Activated B cell treated with CpG ODN at 0.5 μM for 24 hours (primary cell): ENCODE measurements around the gene TMEM80. TPM values are rescaled to one million over a fixed set of nuclear protein-coding genes. Genes with fewer than 3 reads are reported as not detected.

Experiments used
- ATAC-seq: fragments of 200-7000 bp; cut with Tn5 transposase; one replicate; pipeline ENCODE4 v1.10.0; 2021; ENCODE audit warnings: low read depth, mild to moderate bottlenecking, moderate library complexity
- CTCF ChIA-PET: fragments of 350-600 bp; sonication (Branson Sonifier 250); formaldehyde crosslinking; loops from one replicate; lab custom pipeline; 2021; ENCODE audit warnings: antibody characterized with exemption; lab: Charles Lee
- POLR2A ChIA-PET: fragments of 350-600 bp; sonication (Branson Sonifier 250); formaldehyde crosslinking; loops from one replicate; lab custom pipeline; 2021; ENCODE audit warnings: antibody characterized with exemption; lab: Charles Lee
- DNase-seq: peaks from one replicate; pipeline ENCODE4 v3.0.0; 2022
- H3K27ac Mint-ChIP-seq: one replicate; pipeline ENCODE4 v1.8.0; 2020; ENCODE audit warnings: mixed read lengths
- H3K27me3 Mint-ChIP-seq: one replicate; pipeline ENCODE4 v1.8.0; 2021; ENCODE audit warnings: mixed read lengths
- H3K36me3 Mint-ChIP-seq: one replicate; pipeline ENCODE4 v1.8.0; 2021; ENCODE audit warnings: low read depth, mixed read lengths
- H3K4me1 Mint-ChIP-seq: one replicate; pipeline ENCODE4 v1.8.0; 2021; ENCODE audit warnings: mixed read lengths
- H3K4me3 Mint-ChIP-seq: one replicate; pipeline ENCODE4 v1.8.0; 2020; ENCODE audit warnings: mild to moderate bottlenecking, mixed read lengths
- H3K9me3 Mint-ChIP-seq: one replicate; pipeline ENCODE4 v1.8.0; 2020; ENCODE audit warnings: mixed read lengths
- intact Hi-C: fragments of 100-400 bp; cut with micrococcal nuclease; formaldehyde crosslinking; loops from one replicate; pipeline ENCODE4 v1.15.1; 2024
- total RNA-seq: library from RNA; stranded (reverse); gene quantifications from 2 replicates; pipeline ENCODE4 v1.2.3, GENCODE V29; 2022
- TF ChIP-seq, protein P1 (sequence below): fragments of 200-600 bp; IDR thresholded peaks from one replicate; pipeline ENCODE4 v1.8.0; 2022; ENCODE audit warnings: antibody characterized with exemption, mild to moderate bottlenecking

TMEM80 gene
- total RNA-seq, 1 donor from 2014 or later, result 44.4 TPM

DNA sequence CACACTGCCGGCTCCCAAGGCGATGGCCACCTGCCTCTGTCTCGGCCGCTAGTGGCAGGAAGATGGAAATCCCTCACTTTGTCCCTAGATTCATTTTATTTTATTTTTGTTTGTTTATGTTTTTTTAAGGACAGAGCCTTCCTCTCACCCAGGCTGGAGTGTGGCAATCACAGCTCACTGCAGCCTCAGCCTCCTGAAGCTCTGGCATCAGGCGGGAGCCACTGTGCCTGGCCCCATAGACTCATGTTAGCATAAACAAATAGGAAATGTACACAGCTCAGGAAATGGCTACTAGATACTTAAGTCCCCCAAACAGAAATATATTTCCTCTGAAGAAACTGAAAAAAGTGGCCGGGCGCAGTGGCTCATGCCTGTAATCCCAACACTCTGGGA, 3.5 kb downstream of the TMEM80 start:
- no peak for DNase-seq
- H3K27me3 Mint-ChIP-seq, result no peaks in the 10 kb centered on the region
- peak overlapping the region; percentile 18 for H3K27ac Mint-ChIP-seq
- intact Hi-C loops, result loop anchor here (10.0 kb wide), 1 partner anchor 686 kb away; the partner anchor contains the start of gene BRSK2
- TF ChIP-seq, protein P1, sequence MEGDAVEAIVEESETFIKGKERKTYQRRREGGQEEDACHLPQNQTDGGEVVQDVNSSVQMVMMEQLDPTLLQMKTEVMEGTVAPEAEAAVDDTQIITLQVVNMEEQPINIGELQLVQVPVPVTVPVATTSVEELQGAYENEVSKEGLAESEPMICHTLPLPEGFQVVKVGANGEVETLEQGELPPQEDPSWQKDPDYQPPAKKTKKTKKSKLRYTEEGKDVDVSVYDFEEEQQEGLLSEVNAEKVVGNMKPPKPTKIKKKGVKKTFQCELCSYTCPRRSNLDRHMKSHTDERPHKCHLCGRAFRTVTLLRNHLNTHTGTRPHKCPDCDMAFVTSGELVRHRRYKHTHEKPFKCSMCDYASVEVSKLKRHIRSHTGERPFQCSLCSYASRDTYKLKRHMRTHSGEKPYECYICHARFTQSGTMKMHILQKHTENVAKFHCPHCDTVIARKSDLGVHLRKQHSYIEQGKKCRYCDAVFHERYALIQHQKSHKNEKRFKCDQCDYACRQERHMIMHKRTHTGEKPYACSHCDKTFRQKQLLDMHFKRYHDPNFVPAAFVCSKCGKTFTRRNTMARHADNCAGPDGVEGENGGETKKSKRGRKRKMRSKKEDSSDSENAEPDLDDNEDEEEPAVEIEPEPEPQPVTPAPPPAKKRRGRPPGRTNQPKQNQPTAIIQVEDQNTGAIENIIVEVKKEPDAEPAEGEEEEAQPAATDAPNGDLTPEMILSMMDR, result no peak
- no peak for ATAC-seq
- H3K4me1 Mint-ChIP-seq, result peaks cover 25% of the 10 kb centered on the region
- H3K36me3 Mint-ChIP-seq, result peaks cover 24% of the 10 kb centered on the region
- ChIA-PET POLR2A (interaction anchor here (6.1 kb wide), 1 partner anchor 24 kb away, joined by 95 read pairs; no protein-coding TSS in a partner anchor), CTCF (interaction anchor here (9.7 kb wide), 1 partner anchor 25 kb away, joined by 70 read pairs; no protein-coding TSS in a partner anchor)
- no peak overlapping the region for H3K4me3 Mint-ChIP-seq
- H3K9me3 Mint-ChIP-seq, result no peaks in the 10 kb centered on the region

DNA sequence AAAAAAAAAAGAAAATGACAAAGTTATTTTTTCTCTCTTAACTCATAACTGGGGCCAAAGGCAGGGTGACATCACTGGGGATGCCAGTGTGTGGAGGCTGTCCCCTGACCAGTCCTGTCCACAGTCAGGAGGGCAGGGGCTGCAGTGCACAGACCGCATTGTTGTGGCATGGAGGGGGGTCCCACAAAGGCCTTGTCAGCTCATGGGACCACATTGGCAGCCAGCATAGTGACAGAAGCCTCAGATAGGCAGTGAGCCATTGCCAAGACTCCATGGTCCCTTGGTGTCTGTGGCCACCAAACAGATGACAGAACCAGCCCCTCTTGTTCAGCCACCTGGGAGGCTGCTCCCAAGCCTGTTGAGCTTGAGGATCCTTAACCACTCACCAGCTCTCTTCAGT, 4.1 kb downstream of the TMEM80 start:
- Mint-ChIP-seq H3K4me1 (peaks cover 23% of the 10 kb centered on the region), H3K9me3 (no peaks in the 10 kb centered on the region), H3K27ac (no peak overlapping the region), H3K27me3 (no peaks in the 10 kb centered on the region), H3K4me3 (no peak overlapping the region), H3K36me3 (peaks cover 24% of the 10 kb centered on the region)
- CTCF ChIA-PET, result interaction anchor here (9.7 kb wide), 1 partner anchor 25 kb away, joined by 70 read pairs; no protein-coding TSS in a partner anchor
- TF ChIP-seq, protein P1, result no peak
- POLR2A ChIA-PET, result no interaction called here
- intact Hi-C loops, result loop anchor here (10.0 kb wide), 1 partner anchor 685 kb away; the partner anchor contains the start of gene BRSK2
- DNase-seq, result no peak
- no peak for ATAC-seq

DNA sequence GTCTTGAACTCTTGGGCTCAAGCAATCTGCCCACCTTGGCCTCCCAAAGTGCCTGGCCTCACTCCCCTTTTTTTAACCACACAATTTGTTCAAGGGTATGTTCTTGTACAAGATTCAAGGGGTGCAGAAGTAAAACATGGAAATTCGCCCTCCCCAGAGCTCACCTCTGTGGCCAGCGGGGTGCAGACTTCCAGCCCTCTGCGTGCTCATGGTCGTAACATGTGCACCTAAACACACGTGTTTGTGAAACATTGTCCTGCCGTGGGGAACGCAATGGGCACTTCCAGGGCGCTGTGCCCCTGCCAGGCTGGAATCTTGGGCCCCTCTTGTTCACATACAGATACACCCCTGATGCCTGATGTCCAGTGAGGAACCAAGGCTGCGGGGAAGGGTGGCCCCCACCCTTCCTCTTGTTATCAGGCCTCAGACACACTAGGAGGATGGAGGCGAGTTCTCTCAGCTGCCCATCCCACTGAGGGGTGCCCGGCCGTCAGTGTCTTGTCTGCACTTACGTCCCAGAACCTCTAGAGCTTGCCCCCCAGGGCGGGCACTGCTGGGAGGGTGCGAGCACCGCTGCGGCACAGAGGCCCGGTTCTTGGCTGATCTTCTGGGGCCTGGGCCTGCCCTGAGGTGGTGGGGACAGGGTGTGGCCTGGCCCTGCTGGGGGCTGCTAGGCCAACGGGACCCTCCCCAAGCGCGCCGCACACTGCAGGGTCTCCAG, 6.3 kb downstream of the TMEM80 start:
- ATAC-seq (no peak), DNase-seq (no peak)
- ChIA-PET POLR2A (interaction anchor here (0.6 to 1.0 kb wide), 3 partner anchors 9 to 401 kb away, joined by 3 to 8 read pairs (median 6); no protein-coding TSS in a partner anchor), CTCF (no interaction called here)
- H3K9me3 Mint-ChIP-seq, result no peaks in the 10 kb centered on the region
- H3K27ac Mint-ChIP-seq, result no peak overlapping the region
- H3K36me3 Mint-ChIP-seq, result peaks cover 23% of the 10 kb centered on the region
- TF ChIP-seq, protein P1, result no peak
- H3K4me1 Mint-ChIP-seq, result peaks cover 19% of the 10 kb centered on the region
- H3K27me3 Mint-ChIP-seq, result no peaks in the 10 kb centered on the region
- H3K4me3 Mint-ChIP-seq, result no peak overlapping the region
- intact Hi-C loops, result no loop called here

DNA sequence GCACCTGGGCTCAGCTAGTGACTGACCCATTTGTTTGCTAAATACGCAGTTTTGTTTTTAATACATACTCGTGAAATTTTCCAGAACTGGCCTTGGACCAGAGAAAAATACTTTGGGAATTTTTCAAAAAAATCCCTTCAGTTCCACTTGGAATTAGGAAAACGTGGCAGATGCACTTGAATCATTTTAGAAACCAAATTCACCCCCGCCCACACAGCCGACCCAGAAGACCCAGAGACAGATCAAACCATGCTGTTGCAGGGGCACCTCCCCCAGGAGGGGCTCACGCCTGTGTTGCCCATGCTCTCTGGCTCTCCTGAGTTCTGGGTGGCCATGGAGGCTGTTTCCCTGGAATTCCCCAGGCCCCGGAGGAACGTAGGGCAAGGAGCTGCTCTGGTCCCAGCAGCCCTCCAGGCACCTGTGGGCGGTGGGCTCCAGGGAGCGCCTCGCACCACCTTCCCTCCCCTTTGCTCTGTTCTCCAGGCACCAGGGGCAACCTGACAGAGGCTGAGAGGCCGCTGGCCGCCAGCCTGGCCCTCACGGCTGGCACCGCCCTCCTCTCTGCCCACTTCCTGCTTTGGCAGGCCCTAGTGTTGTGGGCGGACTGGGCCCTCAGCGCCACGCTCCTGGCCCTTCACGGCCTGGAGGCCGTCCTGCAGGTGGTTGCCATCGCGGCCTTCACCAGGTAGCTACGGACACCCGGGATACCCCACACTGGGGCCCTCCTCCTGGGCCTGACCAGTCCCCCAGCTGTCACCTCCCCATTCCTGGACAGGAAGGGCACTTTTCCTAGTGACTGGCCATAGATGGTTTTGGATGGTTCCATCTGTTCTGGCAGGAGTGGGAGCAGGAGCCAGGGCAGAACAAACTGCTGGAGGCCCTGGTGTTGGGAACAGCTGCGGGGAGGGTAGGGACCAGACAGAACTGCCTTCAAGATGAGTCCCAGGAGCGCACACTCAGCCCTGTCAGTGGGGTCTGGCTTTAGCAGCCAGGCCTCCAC, 7.1 kb downstream of the TMEM80 start:
- Mint-ChIP-seq H3K27ac (no peak overlapping the region), H3K27me3 (peaks cover 4% of the 10 kb centered on the region), H3K4me1 (peaks cover 14% of the 10 kb centered on the region), H3K4me3 (no peak overlapping the region), H3K36me3 (peaks cover 23% of the 10 kb centered on the region), H3K9me3 (no peaks in the 10 kb centered on the region)
- TF ChIP-seq, protein P1, result no peak
- DNase-seq (no peak), ATAC-seq (no peak)
- intact Hi-C loops, result no loop called here
- ChIA-PET CTCF (no interaction called here), POLR2A (interaction anchor here (0.6 to 1.3 kb wide), 2 partner anchors 8 to 402 kb away, joined by 3 to 6 read pairs; no protein-coding TSS in a partner anchor)
